Measurements from ENCODE around the gene LOXL3.

Gene LOXL3

DNA sequence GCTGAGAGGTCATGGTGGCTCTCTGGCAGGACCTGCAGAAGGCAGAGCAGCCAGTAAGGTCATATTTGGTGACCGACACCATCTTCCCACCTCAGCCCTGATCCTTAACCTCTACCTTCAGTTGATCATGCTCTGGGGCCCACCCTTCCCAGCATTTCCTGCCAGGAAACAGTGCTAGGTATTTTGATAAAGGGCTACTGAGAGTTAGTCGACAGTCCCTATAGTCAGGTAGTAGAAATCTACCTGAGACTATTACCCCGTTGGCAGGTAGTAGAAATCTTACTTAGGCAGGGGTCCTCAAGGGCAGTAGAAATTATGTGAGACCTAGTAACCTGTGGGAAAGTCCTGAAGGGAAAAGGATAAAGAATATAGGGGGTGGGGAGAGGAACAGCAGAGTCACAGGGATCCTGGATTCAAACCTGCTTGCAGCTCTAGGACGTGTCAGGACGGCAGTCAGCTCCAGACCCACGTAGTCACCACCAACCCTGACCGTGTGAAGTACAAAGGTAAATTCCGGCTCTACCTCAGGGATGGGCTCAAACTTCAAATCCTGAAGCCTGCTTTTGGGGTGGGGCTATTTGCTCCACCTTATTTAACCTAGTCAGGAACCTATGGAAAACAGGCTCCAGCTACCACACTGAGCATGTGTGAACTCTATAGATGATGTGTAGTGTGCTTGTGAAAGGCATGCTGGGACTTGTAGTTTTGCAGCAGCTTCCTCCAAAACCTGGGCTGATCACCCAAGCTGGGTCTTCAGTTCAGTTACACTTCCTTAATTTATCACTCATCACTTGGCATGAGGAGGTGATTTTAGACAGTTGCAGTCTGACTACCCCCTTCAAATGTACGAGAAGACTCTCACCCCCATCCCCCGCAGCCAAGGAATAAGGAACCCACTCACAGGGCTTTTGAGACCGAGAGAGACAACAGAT is 27.8 kb downstream of the LOXL3 start, which contains the start of gene DQX1:
TSS of gene DQX1 (minus strand) at position 515 of the 932 bp plus-strand sequence. CDS start at position 13, 502 bp downstream.
- FAIRE-seq, result peak; percentile 53

DNA sequence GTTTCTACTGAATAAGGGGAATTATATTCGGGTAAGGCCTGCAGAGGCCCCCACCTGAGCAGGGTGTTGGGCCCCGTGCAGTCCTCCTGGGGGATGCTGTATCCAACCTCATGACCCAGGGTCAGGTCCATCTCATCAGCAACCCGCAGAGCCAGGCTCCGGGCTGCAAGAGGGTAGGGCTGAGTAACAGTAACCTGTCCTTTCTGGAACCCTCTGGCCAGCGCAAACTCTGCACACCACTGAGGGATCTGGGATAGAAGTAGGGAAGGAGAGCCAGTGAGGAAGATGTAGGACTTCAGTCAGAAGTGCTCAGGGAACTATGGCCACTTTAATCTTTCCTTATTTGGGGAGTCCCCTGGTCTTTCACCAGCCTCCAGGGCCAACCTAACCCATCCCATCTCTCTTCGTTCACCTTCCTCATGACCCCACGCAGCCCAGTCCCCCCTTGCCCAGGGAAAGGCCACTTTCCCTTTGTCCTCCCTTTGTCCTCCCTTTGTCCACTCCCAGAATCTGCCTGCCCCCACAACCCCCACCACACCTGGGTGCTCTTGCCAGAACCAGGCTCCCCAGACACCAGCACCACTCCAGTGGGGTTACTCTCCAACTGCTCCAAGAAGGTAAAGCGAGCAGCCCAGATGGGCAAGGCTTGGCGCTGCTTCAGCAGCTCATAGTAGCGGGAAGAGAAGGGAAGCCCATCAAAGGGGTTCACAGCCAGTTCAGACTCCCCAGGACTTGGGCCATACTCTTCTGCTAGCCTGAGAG is 28.6 kb downstream of the LOXL3 start:
- FAIRE-seq, result no peak

DNA sequence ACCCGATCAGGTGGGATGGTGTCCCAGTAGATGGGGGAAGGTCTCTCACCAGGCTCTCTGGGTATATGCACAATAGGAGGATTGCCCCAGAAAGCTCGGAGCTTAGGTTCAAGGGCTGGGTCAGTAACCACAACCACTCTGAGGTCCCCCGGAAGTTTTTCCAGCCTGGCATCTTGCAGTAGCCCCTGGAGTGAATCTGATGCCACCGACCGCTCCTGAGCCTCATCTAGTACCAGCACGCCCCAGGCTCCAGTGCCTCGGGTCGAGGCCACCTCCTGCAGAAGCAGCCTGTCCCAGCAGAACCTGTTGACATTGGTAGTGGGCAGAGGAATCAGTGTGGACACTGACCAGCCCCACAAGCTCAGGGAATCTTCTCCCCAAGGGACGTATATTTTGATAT is 29.7 kb downstream of the LOXL3 start:
- no peak for FAIRE-seq

DNA sequence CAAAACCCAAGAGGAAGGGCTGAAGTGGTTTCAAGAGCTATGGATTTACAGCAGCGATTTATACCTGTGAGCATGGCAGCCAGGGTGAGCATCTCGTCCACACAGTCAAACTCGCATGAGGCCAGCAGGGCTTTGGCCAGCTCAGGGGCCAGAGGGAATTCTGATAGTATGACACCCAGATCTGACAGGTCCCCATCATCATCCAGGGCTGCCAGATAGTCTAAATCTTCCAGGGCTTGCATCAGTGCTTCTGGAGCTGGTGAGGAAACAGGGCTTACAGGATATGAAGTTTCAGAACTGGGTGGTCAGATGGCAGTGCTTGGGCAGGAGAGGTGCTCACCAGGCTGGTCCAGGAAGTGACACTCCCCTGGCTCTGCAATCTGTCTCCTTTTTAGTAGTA is 31.2 kb downstream of the LOXL3 start:
- FAIRE-seq, result no peak

DNA sequence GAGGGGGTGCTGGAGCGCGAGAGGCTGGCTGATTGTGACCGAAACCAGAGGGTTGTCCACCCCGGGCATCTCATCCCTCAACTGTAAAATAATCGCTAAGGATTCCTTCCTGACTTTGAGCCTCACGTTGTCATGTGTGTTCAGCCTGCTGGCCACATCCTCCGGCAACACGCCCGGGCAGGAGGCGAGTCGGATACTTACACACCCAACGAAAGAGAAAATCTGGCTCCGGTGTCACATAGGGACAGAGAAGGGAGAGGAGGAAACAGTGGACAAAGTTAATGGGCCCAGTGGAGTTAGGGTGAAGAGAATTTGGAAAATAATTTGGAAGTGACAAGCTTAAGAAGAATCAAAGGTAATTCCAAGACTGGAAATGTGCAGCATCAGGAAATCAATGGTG is 37.1 kb downstream of the LOXL3 start:
- no peak for FAIRE-seq

DNA sequence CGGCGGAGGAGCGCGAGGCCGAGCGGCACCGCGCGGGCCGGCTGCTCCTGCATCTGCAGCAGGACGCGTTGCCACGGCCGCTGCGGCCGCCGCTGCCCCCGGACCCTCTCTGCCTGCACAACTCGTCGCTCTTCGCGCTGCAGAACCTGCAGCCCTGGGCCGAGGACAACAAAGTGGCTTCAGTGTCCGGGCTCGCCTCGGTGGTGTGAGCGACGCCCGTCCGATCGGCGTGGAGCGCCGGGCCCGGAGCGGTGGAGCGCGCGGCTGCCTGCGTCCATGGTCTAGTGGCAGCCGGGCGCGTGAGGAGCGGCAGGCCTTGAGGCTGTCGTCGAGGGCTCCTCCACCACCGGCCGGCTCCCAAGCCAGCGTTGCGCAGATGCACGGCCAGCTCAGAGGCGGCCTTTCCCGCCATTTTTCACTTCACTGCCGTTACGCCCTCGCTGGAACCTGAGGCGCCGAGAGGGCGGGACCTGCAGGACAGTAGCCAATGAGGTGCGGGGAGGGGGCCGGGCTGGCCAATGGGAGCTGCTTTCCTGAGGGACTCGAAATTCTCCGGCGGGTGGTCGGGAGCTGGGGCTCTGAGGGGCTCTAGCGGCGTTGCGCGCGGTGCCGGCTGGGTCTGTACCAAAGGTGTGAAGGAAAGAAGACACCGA is 37.6 kb downstream of the LOXL3 start:
- FAIRE-seq, result no peak

DNA sequence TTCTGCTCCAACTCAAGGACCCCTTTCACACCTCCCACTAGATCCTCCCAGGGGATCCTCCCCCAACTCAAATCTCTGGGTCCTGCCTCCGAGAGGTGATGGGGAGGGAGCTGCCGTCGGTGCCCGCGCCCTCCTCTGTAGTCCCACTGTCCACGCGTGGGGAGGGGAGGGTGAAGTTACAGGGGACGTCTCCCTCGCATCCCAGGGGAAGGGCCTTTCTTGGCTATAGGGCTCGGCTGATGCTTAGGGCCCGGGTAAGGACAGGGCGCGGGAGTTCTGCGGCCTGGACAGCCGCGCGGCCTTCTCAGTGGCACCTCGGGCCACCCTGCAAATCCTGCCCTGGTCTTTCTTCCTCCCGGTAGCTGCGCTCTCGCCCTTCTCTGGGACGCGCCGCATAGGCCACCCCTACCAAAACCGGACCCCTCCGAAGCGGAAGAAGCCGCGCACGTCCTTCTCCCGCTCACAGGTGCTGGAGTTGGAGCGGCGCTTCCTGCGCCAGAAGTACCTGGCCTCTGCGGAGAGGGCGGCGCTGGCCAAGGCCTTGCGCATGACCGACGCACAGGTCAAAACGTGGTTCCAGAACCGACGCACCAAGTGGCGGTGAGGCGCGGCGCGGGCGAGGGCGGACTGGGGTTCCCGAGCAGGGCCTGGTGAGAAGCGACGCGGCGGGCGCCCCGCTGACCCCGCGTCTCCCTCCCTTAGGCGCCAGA is 38.3 kb downstream of the LOXL3 start:
- FAIRE-seq, result no peak

DNA sequence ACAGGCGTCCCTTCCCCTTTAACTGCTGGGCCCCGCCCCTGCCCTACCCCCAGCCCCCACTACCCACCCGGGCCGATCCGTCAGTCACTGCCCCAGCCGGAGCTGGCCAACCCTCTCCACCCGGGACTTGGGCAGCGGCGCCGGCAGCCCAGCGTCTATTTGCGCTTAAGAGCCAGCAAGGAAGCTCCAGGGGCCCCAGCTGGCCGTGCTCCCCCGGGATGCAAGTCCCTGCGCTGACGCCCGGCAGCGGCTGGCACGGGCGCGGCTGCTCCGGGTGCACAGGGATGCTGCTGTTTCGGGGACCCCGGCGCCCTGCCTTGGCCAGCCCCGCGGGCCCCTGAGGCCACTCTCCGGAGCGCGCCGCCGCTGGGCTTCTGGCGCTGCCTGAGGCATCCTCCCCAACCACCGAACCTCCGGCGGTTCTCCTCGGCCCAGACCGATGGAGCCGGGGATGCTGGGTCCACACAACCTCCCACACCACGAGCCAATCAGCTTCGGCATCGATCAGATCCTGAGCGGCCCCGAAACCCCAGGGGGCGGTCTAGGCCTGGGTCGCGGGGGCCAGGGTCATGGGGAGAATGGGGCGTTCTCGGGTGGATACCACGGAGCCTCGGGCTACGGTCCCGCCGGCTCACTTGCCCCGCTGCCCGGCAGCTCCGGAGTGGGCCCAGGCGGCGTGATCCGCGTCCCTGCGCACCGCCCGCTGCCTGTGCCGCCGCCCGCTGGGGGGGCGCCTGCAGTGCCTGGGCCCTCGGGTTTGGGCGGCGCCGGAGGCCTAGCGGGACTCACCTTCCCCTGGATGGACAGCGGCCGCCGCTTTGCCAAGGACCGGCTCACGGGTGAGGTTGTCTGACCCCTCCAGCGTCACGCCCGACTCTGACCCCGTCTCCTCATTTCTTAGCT is 39.1 kb downstream of the LOXL3 start, which contains the start of gene TLX2:
TSS of gene TLX2 (plus strand) at position 83 of the 903 bp plus-strand sequence. CDS start at position 440, 357 bp downstream.
- no peak for FAIRE-seq

DNA sequence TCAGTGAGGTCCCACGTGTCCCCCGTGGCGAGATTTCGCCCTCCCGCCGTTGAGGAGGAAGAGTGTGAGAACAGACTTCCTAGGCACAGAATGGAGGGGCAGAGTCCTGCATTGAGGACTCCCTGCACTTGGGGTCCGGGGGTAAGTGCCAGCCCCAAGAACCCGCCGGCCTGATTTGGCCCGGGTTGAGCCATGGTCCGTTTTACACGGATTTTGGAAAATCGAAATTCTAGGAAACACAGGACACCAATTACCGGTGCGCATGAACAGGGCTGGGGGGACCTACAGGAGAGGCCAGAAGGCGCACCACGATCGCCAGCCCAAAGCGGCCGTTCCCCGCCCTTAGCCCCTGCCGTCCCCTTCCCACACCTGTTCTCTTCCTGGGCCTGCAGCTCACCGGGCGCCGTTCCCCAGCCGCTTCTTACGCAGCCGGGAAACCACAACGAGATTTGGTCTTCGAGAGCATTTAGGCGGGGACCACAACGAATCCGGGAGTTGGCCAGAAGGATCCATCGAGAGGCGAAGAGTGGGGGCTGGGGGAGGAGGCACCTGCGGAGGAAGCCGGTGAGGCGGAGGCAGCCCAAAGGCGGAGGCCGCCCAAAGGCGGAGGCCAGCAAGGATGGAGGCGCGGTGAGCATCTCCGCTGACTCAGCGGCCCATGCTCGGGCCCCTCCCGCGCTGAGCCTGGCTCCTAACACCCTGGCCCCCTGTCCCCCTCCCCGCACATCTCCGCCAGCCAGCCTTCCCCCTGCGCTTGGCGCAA is 40.0 kb downstream of the LOXL3 start:
- no peak for FAIRE-seq

DNA sequence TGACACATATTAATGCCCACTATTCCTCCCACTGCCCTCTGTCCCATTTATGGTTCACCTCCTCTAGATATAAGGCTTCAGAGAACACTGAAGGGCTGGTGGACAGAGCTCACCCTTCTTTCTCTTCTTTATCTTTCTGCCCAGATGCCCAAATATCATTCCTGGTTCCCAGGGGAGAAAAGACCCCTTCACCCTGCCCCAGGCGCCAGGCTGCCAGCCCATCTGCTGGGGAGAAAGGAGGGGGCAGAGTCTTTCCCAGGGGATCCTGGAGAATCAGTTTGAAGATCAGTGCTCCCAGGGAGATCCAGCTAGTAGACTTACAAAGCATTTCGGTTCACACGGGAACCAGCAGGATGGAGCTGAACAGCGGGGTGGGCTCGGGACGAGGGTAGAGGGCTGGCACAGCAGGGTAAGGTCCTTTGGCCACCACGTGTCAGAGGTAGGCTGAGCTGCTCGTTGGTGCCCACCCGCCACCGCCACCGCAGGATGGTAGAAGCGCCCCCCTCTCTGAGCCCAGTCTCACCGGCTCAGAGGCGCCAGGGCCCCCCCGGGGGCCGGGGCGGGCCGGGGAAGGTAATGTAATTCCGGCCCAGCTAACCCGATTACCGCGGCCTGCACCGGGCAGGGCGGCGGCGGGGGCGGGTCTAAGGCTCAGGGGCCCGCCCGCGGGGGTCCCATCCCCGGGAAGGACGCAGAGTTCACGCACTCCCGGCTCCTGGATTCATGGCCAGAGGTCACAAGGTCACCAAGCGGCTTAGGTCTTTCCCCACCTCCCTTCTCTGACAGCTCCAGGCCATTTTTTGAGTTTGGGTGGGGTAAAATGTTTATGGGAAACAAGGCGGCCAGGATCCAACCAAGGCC is 40.8 kb downstream of the LOXL3 start:
- no peak for FAIRE-seq

DNA sequence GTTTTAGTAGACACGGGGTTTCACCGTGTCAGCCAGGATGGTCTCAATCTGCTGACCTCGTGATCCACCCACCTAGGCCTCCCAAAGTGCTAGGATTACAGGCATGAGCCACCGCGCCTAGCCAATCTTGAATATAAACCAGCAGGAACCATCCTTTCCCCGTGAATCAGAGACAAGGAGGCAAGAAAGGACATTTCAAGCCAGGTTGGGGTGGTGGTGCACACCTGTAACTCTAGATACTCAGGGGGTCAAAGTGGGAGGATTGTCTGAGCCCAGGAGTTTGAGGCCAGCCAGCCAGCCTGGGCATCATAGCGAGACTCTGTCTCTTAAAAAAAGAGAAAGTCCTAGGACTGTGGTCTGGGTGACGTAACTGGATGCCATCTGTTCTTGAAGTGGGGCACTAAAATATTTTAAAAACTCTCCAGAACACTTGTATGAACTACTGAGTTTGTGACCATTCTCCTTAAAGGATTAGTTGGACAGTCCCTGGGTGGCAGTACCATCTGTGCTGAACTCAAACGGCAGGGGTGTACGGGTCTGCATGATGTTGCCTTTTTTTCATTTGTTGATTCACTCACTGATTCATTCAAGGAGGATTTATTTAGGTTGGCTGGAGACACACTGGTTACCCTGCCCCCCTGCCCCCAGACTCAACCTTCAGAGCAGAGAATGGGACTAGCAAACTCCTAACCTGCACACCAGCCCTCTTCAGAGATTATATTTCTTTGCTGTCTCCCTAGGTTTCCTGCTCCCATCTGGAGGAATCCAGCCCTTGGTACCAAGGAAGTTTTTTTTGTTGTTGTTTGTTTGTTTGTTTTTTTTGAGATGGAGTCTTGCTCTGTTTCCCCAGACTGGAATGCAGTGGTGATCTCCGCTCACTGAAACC is 42.4 kb downstream of the LOXL3 start:
- FAIRE-seq, result no peak

DNA sequence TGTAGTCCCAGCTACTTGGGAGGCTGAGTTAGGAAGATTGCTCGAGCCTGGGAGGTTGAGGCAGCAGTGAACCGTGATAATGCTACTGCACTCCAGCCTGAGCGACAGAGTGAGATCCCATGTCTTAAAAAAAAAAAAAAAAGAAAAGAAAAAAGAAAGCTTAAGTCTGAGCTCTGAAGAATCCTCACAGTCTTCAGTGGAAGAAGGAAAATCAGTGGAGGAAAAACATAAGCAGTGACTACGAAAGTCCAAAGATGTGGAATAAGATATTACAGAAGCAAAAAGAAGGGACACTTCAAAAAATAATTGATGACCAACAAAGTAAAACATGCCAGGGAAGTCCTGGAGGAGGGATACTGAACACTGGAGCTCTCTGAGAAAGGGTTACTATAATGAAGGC is 43.5 kb downstream of the LOXL3 start:
- no peak for FAIRE-seq

DNA sequence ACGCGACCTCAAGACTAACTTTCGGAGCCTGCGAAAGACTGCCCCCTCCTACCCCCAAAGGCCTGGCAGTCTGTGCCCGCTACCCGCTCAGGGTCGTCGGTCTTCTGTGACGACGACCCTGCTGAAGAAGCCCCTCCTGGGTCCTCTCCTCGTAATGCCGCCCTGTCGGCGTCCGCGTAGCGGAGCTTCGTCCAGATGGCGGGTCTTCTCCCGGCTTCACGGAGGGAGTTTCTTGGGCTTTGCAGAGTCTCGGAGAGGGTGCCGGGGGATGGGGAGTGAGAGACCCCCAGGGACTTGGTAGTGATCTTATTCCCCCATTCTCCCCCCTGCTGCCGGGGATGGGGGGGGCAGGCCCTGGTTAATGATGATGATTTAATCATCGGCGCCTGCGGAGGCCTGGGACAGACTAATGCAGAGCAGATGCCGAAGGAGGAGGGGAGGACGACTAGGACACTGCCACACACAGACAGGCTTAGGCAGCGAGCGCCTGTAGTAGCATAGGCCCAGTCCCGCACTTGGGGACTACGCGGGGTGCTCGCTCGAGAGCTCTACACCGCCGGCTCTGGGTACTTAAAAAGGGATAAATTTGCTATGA is 45.7 kb downstream of the LOXL3 start:
- FAIRE-seq, result no peak

DNA sequence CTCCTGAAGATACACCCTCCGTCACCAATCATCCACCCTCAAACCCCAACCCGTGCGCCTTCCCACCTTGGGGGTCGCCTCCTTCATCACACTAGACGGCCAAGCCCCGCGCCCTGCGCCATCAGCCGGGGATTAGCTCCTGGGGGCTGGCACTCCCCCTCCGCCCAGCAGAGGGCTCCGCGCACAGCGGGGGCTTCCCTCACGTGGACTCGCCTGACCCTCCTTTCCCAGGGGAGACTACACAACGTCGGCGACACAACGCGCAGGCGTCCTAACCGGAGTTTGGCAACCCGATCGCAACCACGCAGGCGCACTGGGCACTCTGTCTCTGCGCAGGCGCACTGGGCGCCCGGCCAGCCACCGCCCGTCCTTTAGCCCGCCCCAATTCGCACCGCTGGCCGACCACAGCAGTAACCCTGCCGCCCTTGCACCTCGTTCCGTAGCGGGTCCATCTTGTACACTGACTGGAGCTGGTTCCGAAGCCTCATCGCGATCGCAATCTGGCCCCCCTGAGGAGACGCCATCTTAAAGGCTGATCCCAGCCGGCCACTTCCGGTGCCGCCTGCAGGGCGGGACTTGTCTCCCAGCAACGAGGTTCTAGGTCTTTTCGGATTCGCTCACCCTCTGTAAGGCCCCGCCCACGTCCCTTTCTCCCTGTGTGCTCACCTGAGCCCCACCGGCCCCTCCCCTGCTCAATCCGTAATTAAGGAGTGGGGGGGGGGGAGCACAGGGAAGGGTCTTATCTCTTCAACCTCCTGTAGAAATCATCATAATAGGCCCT is 46.4 kb downstream of the LOXL3 start, which contains the start of gene PCGF1:
TSS of gene PCGF1 (minus strand) at position 551 of the 781 bp plus-strand sequence. CDS start at position 524, 27 bp downstream.
- peak; percentile 58 for FAIRE-seq

DNA sequence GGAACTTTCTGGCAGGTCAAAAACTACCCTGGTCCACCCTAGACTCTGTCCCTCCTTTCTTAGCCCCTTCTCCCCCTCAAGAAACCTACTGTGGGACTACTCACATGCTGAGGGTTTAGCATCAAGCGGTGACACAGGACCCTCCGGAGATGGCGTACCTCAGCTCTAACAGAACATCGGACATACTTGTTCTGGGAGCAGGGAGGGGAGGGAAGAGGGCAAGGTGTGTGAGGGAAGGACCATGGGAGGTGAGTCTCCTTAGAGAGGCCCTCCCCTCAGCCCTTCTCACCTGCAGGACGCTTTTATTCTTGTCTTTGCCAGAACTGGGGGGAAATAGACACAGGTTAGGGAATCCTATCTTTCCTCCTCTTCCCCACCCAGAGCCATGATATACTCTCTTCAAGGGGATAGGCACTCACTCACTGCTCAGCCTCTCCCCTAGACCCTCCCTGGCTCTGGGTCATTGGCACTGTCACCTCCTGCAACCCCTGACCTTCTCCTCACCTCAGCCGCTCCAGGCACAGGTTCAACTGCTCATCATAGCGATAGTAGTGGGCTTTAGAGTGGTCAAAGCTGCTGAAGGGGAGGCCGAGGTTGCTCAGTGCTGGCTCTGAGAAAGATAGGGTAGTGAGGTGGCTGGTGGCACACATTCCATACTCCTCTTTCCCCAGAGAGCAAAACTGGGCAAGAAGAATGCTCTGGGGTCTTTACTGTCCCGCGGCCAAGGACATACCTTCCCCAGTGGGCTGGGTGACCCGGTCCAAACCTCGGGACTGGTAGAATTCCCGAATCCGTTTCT is 48.1 kb downstream of the LOXL3 start:
- FAIRE-seq, result no peak

DNA sequence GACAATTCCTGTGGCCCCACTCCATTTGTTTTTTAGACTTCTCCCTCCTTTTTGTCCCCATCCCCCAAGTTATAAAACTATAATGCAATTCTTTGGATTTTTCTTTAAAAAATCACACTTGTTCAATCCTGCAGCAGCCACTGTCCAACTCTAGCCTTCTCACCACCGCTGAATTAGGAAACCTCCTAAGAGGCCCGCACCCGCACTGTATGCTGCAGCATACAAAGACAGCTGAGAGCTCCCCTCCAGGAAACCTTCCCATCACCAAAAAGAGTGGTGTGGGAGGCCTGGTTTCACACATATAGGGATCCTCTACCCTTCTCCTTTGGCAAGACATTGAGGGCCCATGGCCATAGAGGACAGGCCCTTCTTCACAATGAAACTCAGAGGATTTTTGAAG is 49.2 kb downstream of the LOXL3 start:
- no peak for FAIRE-seq
